Measurements from ENCODE around the gene TSPEAR. TPM values are rescaled to one million over a fixed set of nuclear protein-coding genes. Genes with fewer than 3 reads are reported as not detected.
"Not testable (repeated sequence)": the region's sequence is repeated elsewhere in the genome, so short reads cannot be mapped to it uniquely, and the experiment has no call there.

TSPEAR gene
- total and polyA plus RNA-seq, 5 donors, result 0.29 to 4.6 (median 1.4) TPM

- WGBS, result 100% methylated on average over 1 of the region's 1 CpG
- Histone ChIP-seq H3K27ac (ENCODE audit: low read length) (no peak overlapping the region), H3K4me1 (ENCODE audit: control insufficient read depth, insufficient read depth, low read length) (no peaks in the 10 kb centered on the region), H3K9me3 (ENCODE audit: control insufficient read depth, low read length) (no peaks in the 10 kb centered on the region), H3K4me3 (ENCODE audit: low read length) (no peak overlapping the region), H3K27me3 (ENCODE audit: control insufficient read depth, insufficient read depth) (peaks cover 2% of the 10 kb centered on the region)
- DNase-seq (no peak), ATAC-seq (no peak)
- intact Hi-C loops (cut with DNase I), result no loop called here
Measured at GRCh38 chr21:44671911-44672310, 39.5 kb downstream of the TSPEAR start.

- ATAC-seq (no peak), DNase-seq (no peak)
- no peak overlapping the region for H3K27ac ChIP-seq (ENCODE audit: low read length)
- H3K4me3 ChIP-seq (ENCODE audit: low read length), result no peak overlapping the region
- intact Hi-C loops (cut with DNase I), result no loop called here
- H3K27me3 ChIP-seq (ENCODE audit: control insufficient read depth, insufficient read depth), result peaks cover 2% of the 10 kb centered on the region
- H3K9me3 ChIP-seq (ENCODE audit: control insufficient read depth, low read length), result no peaks in the 10 kb centered on the region
- 82% methylated on average over 3 of the region's 3 CpGs for WGBS
- no peaks in the 10 kb centered on the region for H3K4me1 ChIP-seq (ENCODE audit: control insufficient read depth, insufficient read depth, low read length)
Measured at GRCh38 chr21:44670642-44671432, 40.5 kb downstream of the TSPEAR start.

- Histone ChIP-seq H3K4me1 (ENCODE audit: control insufficient read depth, insufficient read depth, low read length) (no peaks in the 10 kb centered on the region), H3K9me3 (ENCODE audit: control insufficient read depth, low read length) (no peaks in the 10 kb centered on the region), H3K4me3 (ENCODE audit: low read length) (no peak overlapping the region), H3K27ac (ENCODE audit: low read length) (no peak overlapping the region), H3K27me3 (ENCODE audit: control insufficient read depth, insufficient read depth) (no peaks in the 10 kb centered on the region)
- intact Hi-C loops (cut with DNase I), result no loop called here
- DNase-seq (no peak), ATAC-seq (no peak)
- WGBS, result 66% methylated on average over 1 of the region's 1 CpG
Measured at GRCh38 chr21:44667612-44668011, 43.8 kb downstream of the TSPEAR start.

- Histone ChIP-seq H3K4me1 (ENCODE audit: control insufficient read depth, insufficient read depth, low read length) (no peaks in the 10 kb centered on the region), H3K4me3 (ENCODE audit: low read length) (no peak within 1 kb of the TSS), H3K27ac (ENCODE audit: low read length) (no peak within 1 kb of the TSS), H3K27me3 (ENCODE audit: control insufficient read depth, insufficient read depth) (no peaks in the 10 kb centered on the region), H3K9me3 (ENCODE audit: control insufficient read depth, low read length) (no peaks in the 10 kb centered on the region)
- WGBS, result 66% methylated on average over 19 of the region's 19 CpGs
- intact Hi-C loops (cut with DNase I), result no loop called here
- DNase-seq (peak; percentile 45 to 73 (median 58)), ATAC-seq (peak; percentile 86 to 87)
Measured at GRCh38 chr21:44666401-44667320, 44.7 kb downstream of the TSPEAR start, which contains the start of gene KRTAP12-2. Gene KRTAP12-2, minus strand, starts transcription at chr21:44666927. Its CDS starts 41 bp downstream, at chr21:44666886.

GRCh38 chr21:44664691-44665090 is 46.7 kb downstream of the TSPEAR start:
- 81% methylated on average over 5 of the region's 5 CpGs for WGBS
- H3K4me3 ChIP-seq (ENCODE audit: low read length), result no peak overlapping the region
- H3K27ac ChIP-seq (ENCODE audit: low read length), result no peak overlapping the region
- intact Hi-C loops (cut with DNase I), result no loop called here
- H3K27me3 ChIP-seq (ENCODE audit: control insufficient read depth, insufficient read depth), result no peaks in the 10 kb centered on the region
- no peaks in the 10 kb centered on the region for H3K9me3 ChIP-seq (ENCODE audit: control insufficient read depth, low read length)
- no peak for ATAC-seq
- DNase-seq, result no peak
- H3K4me1 ChIP-seq (ENCODE audit: control insufficient read depth, insufficient read depth, low read length), result no peaks in the 10 kb centered on the region

- H3K27me3 ChIP-seq (ENCODE audit: control insufficient read depth, insufficient read depth); H3K4me3 ChIP-seq (ENCODE audit: low read length); H3K27ac ChIP-seq (ENCODE audit: low read length); H3K4me1 ChIP-seq (ENCODE audit: control insufficient read depth, insufficient read depth, low read length); H3K9me3 ChIP-seq (ENCODE audit: control insufficient read depth, low read length); DNase-seq; ATAC-seq; intact Hi-C loops (cut with DNase I): not testable (repeated sequence)
- 53% methylated on average over 7 of the region's 7 CpGs for WGBS
Measured at GRCh38 chr21:44661567-44661966, 49.8 kb downstream of the TSPEAR start.

GRCh38 chr21:44658913-44659595 is 52.3 kb downstream of the TSPEAR start:
- Histone ChIP-seq H3K27ac (ENCODE audit: low read length) (no peak overlapping the region), H3K9me3 (ENCODE audit: control insufficient read depth, low read length) (no peaks in the 10 kb centered on the region), H3K4me3 (ENCODE audit: low read length) (no peak overlapping the region), H3K27me3 (ENCODE audit: control insufficient read depth, insufficient read depth) (no peaks in the 10 kb centered on the region), H3K4me1 (ENCODE audit: control insufficient read depth, insufficient read depth, low read length) (no peaks in the 10 kb centered on the region)
- WGBS, result 59% methylated on average over 11 of the region's 11 CpGs
- ATAC-seq (no peak), DNase-seq (no peak)
- intact Hi-C loops (cut with DNase I), result no loop called here

GRCh38 chr21:44658541-44658910 is 52.8 kb downstream of the TSPEAR start:
- DNase-seq (no peak), ATAC-seq (no peak)
- Histone ChIP-seq H3K27ac (ENCODE audit: low read length) (no peak overlapping the region), H3K9me3 (ENCODE audit: control insufficient read depth, low read length) (no peaks in the 10 kb centered on the region), H3K4me3 (ENCODE audit: low read length) (no peak overlapping the region), H3K4me1 (ENCODE audit: control insufficient read depth, insufficient read depth, low read length) (no peaks in the 10 kb centered on the region), H3K27me3 (ENCODE audit: control insufficient read depth, insufficient read depth) (no peaks in the 10 kb centered on the region)
- WGBS, result 83% methylated on average over 5 of the region's 5 CpGs
- intact Hi-C loops (cut with DNase I), result no loop called here

GRCh38 chr21:44657635-44658540 is 53.5 kb downstream of the TSPEAR start, which contains the start of gene KRTAP12-3:
Gene KRTAP12-3, plus strand, starts transcription at chr21:44657932. Its CDS starts 48 bp downstream, at chr21:44657980.
- no peaks in the 10 kb centered on the region for H3K27me3 ChIP-seq (ENCODE audit: control insufficient read depth, insufficient read depth)
- no peaks in the 10 kb centered on the region for H3K9me3 ChIP-seq (ENCODE audit: control insufficient read depth, low read length)
- intact Hi-C loops (cut with DNase I), result no loop called here
- 74% methylated on average over 26 of the region's 26 CpGs for WGBS
- no peak within 1 kb of the TSS for H3K4me3 ChIP-seq (ENCODE audit: low read length)
- DNase-seq, result no peak
- H3K4me1 ChIP-seq (ENCODE audit: control insufficient read depth, insufficient read depth, low read length), result no peaks in the 10 kb centered on the region
- no peak within 1 kb of the TSS for H3K27ac ChIP-seq (ENCODE audit: low read length)
- no peak for ATAC-seq

GRCh38 chr21:44656868-44657267 is 54.5 kb downstream of the TSPEAR start:
- intact Hi-C loops (cut with DNase I), result no loop called here
- H3K27ac ChIP-seq (ENCODE audit: low read length), result no peak overlapping the region
- no peak overlapping the region for H3K4me3 ChIP-seq (ENCODE audit: low read length)
- no peak for DNase-seq
- 44% methylated on average over 1 of the region's 1 CpG for WGBS
- no peaks in the 10 kb centered on the region for H3K9me3 ChIP-seq (ENCODE audit: control insufficient read depth, low read length)
- ATAC-seq, result no peak
- H3K4me1 ChIP-seq (ENCODE audit: control insufficient read depth, insufficient read depth, low read length), result no peaks in the 10 kb centered on the region
- no peaks in the 10 kb centered on the region for H3K27me3 ChIP-seq (ENCODE audit: control insufficient read depth, insufficient read depth)
